NOMO-1 treated with DMSO at 0.1 percent for 48 hours (cell line): ENCODE measurements around the gene NOS1AP.

Experiments
- DNase-seq: peaks from one replicate; lab custom pipeline; 2025; ENCODE audit not compliant: unreplicated experiment; lab: John Stamatoyannopoulos, UW

The NOS1AP gene

GRCh38 chr1:162324396-162324795 lies 254.9 kb downstream of the NOS1AP start:
- DNase-seq = no peak

DNA sequence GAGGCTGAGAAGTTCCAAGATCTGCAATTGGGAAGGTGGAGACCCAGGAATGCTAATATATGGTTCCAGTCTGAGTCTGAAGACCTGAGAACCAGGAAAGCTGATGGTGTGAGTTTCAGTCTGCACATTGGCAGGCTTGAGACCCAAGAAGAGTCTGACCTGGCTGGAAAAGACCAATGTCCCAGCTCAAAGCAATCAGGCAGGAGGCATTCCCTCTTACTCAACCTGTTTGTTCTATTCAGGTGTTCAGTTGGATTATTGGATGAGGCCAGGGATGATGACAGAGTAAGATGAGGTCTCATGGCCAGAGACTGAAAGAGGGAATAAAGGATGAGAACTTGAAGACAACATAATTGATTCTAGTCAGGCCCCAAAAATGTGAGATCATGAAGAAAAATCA lies 257.1 kb downstream of the NOS1AP start:
- DNase-seq = no peak

GRCh38 chr1:162327144-162327787 lies 257.8 kb downstream of the NOS1AP start:
- no peak for DNase-seq

DNA sequence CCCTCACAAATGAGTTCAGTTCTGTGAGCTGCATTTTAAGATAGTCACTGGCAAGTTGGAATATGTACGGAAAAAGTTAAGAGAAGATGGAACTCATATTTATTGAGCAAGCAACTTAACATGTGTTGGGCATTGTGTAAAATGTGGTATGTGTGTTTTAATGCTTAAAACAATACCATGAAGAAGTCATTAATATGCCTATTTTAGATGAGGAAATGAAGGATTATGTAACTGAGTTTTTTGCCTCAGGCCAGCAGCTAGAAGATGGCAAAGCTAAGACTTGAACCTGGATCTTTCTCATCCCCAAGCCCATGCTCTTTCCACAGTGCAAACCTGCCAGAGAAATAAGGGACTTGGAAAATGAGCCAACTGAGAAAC lies 258.3 kb downstream of the NOS1AP start:
- DNase-seq = peak; percentile 70

DNA sequence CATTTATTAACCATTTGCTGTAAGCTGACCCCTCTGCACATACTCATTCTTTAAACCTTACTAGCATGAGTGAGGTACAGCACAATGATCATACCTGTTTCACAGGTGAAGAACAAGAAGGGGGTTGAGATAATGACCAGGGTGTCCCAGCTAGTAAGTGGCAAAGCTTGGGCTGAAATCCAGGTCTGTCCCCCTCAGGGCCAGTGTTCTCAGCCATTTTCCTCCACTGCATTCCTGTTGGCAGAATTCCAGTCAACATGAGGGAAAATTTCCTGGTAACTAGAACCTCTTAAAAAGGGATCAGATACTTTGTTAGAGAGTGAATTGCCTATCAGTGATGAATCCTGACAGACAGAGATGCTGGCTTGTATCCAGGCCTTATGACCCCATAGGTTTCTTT lies 259.0 kb downstream of the NOS1AP start:
- no peak for DNase-seq

DNA sequence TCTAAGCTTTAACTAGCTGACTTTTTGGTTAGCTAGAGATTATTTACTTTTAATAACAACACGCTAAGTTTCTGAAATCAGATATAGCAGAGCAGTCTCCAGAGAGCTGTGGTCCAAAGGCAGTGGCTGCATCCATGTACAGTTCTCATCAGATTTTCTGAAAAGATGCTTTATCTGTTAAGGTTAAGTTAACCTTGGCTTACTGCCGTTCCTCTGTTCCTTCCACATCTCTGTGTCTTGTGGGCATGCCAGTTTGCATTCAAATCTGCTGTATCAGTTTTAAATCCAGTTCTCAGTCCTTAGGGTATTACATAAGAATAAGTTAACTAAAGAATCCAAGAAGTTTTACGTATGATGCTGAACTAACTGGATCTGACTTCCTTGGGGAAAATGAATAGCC lies 260.3 kb downstream of the NOS1AP start:
- no peak for DNase-seq

DNA sequence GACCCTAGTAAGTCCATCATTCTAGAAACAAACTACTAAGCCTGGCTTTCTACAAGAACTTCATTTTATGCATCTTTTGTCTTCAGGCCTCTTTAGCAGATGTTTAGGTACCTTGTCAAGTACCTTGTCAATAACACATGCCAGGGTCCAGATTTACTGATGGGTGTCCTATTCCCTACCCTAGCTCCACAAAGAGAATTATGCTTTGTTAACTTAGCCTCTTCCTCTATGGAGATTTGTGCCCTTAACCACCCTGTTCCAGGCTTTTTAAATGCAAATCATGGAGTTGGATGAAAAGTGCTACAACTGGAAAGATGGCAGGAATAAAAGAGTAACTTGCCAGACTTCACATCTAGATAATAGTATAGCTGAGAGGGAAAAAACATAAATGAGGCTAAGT lies 264.5 kb downstream of the NOS1AP start:
- no peak for DNase-seq

DNA sequence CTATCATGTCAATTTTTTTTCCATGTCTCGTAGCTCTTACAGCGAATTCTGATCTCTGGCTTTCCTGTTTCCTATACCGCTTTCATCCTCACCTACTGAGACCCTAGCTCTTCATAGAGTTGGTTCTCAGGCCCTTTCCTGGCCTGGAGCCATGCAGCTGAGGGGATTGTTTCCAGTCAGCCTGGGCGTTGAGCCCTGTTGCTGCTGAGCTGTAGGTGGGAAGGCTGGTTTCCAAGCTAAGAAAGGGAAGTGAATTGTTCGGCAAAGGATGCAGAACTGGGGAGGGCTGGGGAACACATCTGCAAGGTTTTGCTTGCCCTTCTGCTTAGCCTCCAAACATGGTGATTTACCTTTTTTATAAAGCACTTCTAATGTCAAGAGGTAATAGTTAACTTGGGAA lies 265.6 kb downstream of the NOS1AP start:
- DNase-seq = no peak

DNA sequence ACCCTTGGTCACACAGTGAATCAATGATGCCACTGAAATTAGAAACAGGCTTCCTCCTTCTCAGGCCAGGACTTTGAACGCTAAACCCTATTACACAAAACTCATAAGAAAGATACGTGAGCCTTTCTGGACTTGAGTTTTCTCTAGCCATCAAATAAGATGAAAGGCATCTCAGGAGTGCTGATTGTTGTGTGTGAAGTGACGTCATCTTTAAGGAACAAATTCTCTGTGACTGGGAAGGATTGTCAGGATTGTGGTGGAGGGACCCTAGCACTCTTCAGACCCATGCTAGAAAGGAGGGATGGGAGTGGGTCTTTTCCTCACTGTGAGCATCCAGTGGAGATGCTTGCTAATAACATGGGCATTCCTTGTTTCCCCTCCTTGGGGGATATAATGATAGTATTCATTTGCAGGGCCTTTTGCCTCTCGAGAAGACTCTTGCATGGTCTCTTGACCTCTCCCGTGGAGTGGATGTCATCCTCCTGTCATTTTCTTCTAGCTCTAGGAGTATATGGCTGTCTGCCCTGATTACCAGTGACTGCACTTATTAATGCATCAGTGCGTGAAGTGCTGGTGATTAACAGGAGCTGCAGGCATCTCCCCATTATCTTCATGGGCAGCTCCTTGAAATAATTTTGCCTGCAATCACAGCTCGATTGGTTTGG lies 267.3 kb downstream of the NOS1AP start:
- DNase-seq = no peak

- DNase-seq = no peak
Measured at GRCh38 chr1:162342452-162342983, 273.0 kb downstream of the NOS1AP start.

- DNase-seq = no peak
Measured at GRCh38 chr1:162343470-162343869, 274.0 kb downstream of the NOS1AP start.

DNA sequence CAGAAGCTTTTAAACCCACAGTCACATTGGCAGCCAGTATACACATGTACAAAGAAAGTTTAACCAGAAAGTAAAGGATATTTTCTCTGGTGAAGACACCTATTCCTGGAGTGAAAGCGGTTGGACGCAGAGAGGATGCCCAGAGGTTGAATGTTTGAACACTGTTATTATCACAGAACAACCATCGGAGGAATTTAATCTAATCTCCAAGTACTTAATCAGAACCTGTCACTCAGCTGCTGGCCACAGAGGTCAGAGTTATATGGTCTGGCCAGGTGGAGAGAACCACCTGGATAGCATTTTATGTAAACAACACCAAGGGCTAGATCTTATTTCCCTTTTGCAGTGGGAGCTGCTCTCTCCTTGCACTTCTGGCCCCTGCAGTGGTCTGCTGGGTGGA lies 277.8 kb downstream of the NOS1AP start:
- DNase-seq = no peak

DNA sequence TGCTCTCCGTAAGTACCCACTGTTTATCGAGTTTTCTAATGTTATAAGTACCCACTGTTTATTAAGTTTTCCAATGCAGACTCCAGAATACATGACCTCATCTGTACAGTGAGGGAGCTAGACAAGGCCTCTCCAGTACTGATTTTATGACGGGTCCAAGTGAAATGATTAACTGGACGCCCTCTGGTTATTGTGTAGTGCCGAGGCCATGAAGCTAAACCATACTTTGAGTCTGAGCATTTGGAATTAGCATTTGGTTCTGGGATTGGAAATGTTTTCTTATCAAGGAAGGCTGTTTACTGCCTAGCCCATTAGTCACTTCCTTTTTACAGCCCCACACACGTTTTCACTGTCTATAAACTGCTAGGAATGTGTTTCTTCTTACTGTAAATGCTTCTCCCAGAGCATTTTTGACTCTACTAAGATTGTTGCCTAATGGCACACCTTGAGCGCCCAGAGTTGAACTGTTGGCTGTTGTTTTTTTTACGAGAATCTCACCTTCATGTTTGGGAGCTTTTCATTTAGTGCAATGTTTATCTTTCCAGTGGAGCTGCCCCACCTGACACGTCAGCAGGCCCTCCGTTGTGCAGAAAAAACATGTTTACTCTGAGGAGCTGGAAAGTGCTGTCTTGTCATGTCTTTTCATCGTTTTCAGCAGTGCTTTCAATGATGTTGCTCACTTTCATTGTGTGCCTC lies 280.3 kb downstream of the NOS1AP start:
- DNase-seq = no peak

DNA sequence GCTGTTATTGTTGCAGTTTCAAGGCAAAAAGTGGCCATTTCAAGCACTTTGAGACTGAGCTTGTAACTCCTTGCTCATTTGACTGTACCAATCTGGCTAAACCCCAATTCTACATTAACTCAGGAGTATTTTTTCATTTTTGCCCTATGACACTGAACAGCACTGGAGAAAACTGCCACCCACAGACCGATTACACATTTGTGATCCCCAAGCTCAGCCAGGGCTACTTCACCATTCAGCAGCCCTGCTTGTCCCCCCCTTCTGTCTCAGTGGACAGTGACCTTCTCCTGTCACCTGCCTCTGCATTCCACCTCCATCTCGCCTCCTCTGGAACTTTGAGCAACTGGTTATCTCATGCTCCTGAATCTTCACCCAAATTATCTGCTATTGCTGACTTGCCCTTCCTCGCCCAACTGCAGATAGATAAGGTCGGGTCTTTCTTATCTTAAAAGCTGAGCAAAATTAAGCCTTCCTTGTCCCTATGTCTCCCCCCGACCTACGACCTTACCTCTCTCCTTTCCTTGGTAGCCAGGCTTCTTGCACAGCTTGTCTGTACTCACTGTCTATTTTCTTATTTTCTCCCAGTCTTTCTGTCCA lies 281.9 kb downstream of the NOS1AP start:
- no peak for DNase-seq

- DNase-seq = peak; percentile 47
Measured at GRCh38 chr1:162351874-162352273, 282.4 kb downstream of the NOS1AP start.

- no peak for DNase-seq
Measured at GRCh38 chr1:162353078-162353477, 283.6 kb downstream of the NOS1AP start.

DNA sequence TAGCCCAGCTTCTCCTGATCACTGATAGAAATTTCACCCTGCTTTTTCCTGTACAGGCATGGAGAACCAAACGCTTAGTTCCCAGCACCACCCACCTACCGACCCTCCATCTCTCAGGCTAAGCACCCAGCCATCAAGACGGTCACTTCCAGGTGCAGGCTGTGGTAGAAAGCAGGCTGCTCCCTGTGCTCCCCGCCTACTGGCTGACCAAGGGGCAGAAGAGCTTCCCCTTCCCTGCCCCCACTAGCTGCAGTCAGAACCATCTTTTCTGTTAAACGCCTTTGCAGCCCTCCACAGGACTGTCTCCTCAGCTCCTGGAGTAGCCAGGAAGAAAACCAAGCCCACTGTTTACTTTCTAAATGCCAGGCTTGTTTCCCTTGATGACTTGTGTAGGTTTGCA lies 284.2 kb downstream of the NOS1AP start:
- peak; percentile 10 for DNase-seq

- peak; percentile 28 for DNase-seq
Measured at GRCh38 chr1:162357681-162358266, 288.3 kb downstream of the NOS1AP start.

DNA sequence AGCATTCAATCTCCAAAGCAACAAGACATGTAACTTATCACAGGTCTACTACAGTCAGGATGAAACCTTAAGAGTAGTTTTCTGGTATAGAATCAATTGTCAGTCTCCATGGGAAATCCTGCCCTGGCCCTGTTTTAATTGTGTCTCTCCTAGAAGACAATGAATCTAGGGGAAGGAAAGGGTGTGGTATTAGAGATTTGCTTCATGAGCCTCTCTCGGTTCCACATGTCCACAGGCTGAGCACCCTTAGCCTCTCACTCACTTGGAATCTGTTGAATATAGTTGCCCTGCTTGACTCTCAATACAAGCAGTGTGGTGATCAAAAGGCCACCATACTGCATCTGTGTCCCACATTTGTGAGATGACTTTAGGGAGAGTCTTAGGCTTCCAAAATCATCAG lies 289.4 kb downstream of the NOS1AP start:
- no peak for DNase-seq

DNA sequence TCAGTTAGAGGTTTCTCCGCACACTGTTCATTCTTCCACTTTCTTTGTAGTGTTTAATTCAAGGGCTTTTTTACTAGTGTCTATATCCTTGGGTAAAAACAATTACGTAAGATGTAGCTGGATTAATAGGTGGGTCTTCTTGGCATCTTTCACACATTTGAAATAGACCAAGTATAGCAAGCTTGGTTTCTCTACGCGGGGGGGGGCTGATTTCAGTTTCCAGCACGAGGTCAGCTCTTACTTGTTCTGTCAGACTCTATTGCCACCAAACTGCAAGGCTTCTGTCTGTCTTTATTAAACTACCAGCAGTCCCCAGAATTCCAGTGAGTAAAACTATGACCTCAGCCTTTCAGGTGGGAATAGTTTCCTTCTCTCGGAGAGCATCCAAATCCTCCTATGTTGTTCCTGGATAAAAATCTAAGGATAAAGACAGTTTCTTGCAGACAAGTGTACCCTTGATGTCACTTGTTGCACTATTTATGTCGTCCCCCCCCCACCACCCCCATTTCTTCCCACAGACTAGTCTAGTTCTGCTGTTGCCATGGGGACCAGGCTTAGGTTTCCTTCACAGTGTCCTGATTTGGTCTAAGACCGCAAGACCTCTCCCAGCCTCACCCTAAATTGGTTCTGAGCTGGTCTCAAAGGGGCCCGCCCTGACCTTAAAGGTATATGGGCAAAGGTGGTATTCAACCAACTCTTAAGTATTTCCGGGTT lies 290.2 kb downstream of the NOS1AP start:
- no peak for DNase-seq
